AG10803 (cell line): ENCODE results near the gene RPL22L1.
"Not testable (repeated sequence)": the region's sequence is repeated elsewhere in the genome, so short reads cannot be mapped to it uniquely, and the experiment has no call there.

Source experiments
- DNase-seq: peaks from one replicate; pipeline ENCODE4 v3.0.0; 2010; ENCODE audit warnings: low read depth
- H3K4me3 ChIP-seq: 2 replicates; pipeline ENCODE4 v1.5.1; 2011; ENCODE audit warnings: mild to moderate bottlenecking, low read length, control low read depth
- CTCF ChIP-seq: conservative IDR thresholded peaks from 2 replicates; pipeline ENCODE4 v1.5.1; 2011; ENCODE audit warnings: mild to moderate bottlenecking, low read length, control low read depth, inconsistent platforms

Gene RPL22L1

DNA sequence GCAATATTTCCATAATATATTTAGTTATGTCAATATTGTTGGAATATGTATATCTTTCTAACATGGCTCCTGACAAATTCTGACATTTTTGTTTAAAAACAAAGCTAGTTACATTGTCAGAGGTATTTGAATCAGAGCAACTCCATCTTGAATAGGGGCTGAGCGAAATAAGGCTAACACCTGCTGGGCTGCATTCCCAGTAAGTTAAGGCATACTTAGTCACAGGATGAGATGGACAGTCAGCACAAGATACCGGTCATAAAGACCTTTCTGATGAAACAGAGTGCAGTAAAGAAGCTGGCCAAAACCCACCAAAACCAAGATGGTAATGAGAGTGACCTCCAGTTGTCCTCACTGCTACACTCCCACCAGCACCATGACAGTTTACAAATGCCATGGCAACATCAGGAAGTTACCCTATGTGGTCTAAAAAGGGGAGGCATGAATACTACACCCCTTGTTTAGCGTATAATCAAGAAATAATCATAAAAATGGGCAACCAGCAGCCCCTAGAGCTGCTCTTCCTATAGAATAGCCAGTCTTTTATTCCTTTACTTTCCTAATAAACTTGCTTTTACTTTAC is 30.4 kb downstream of the RPL22L1 start:
- H3K4me3 ChIP-seq: no peak overlapping the region
- TF ChIP-seq CTCF: no peak
- DNase-seq: no peak

- DNase-seq: no peak
- no peak for TF ChIP-seq CTCF
These were observed 33.5 kb downstream of the RPL22L1 start for GRCh38 chr3:170836491-170836890.

DNA sequence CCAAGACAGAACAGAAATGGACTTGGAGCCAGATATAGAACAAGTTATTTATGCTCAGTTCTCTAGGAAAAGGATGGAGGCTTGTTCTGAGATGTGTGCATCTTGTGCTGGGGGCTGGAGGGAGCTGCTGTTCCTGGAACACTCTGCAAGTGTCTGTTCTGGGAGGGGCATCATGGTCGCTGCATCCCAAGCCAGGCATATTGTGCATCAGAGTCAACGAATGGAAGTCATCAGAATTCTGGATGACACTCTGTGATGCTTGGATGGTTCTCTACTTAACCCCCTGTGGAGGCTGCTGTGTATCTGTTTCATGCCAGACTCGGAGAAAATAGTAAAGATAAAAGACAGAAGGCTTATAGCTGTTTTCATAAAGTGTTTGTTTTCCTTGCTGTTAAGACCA is 34.7 kb downstream of the RPL22L1 start:
- DNase-seq: no peak
- no peak overlapping the region for H3K4me3 ChIP-seq
- TF ChIP-seq CTCF: no peak

More at GRCh38 chr3:170836491-170836890, 33.5 kb downstream of the RPL22L1 start:
- no peak overlapping the region for H3K4me3 ChIP-seq

GRCh38 chr3:170830580-170830979 is 39.4 kb downstream of the RPL22L1 start:
- no peak for TF ChIP-seq CTCF
- no peak for DNase-seq
- H3K4me3 ChIP-seq: no peak overlapping the region

DNA sequence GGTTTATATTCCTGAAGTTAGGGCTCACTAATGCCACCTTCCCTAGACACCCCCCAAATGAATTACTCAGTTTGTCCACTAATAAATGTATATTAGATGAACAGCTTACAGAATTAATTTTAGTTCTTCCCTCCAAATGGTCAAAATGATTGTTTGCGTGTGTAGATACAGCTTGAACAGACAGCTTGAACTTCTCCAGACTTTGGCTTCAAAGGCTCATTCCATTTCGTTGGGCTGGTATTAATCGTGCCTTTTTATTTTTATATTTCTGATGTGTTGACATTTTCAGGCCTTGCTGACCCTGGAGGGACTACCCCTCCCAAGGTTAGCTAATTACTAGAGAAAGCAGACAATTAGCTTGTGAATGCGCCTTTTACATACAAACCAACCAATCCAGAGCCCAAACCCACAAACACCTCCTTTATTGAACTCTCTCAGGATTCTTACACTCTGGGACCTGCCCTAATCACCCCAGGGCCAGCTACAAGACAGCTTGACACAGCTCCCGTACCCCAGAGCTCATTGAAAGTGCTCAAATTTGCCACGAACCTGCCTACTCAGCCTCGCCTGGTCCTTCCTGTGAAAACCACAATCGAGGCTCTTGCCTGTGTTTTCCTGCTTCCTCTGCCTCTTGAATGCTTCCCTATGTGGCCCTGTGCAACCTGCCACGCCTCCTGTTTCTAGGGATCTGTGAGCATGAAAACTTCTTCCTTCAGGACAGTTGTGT is 40.3 kb downstream of the RPL22L1 start:
- no peak overlapping the region for H3K4me3 ChIP-seq
- DNase-seq: no peak
- no peak for TF ChIP-seq CTCF

DNA sequence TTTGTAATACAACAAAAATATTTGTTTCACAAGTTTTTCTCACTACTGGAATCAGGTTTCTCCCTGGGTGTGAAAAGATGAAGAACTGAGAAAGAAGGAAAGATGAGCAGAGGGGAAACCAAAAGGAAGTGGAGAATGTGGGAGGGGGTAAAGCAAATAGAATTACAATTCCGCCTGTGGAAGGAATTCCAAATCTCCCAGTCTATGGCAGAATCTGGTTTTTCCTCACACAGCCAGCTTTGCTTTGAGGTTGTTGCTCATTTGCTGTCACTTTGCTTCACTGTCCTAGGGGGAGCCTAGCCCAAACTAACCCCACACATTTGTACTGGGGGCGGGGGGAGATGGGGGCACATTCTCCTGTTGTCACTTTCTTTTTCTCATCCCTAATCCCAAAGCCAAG is 43.9 kb downstream of the RPL22L1 start:
- TF ChIP-seq CTCF: no peak
- no peak overlapping the region for H3K4me3 ChIP-seq
- DNase-seq: no peak

DNA sequence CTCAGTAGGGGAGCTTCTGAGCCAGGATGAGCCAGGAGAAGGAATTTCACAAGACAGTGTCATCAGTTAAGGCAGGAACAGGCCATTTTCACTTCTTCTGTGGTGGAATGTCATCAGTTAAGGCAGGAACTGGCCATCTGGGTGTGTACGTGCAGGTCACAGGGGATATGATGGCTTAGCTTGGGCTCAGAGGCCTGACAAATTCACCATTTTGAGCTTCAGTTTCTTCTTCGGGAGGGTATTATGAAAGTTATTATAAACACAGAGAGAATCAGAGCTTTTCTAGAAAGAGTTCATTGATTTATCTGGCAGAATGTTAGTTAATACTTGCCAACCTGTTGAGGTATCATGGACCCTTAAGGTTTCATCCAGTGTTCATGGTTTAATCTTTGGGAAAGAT is 46.4 kb downstream of the RPL22L1 start:
- DNase-seq, H3K4me3 ChIP-seq: not testable (repeated sequence)

DNA sequence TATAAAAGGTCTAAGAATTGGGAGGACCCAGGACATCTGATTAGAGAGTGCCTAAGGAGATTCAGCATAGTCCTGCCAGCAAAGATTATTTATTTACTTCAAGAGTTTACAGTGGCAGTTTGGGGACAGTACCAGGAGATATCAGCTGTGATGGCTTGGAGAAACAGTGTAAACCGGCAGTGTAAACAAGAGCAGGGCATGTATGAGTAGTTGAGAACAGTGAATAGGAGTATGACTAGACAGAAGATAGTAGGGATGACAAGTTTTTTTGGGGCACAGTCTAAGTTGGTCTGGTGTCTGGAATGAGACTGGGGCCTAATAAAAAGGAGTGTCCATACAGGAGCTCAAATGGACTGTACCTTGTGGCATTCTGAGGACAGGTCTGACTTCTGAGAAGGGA is 51.7 kb downstream of the RPL22L1 start:
- DNase-seq, H3K4me3 ChIP-seq: not testable (repeated sequence)

DNA sequence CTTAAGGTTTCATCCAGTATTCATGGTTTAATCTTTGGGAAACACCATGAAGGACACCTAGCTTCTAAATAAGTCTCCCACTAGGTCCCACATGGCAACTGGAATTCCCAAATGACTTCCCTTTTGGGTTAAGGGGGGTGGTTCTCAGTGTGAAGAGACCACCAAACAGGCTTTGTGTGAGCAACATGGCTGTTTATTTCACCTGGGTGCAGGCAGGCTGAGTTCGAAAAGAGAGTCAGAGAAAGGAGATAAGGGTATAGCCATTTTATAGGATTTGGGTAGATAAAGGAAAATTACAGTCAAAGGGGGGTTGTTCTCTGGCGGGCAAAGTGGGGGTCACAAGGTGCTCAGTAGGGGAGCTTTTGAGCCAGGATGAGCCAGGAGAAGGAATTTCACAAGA is 52.5 kb downstream of the RPL22L1 start:
- DNase-seq, H3K4me3 ChIP-seq: not testable (repeated sequence)
